ENCODE measurements around the gene SLC38A3.

Gene SLC38A3

DNA sequence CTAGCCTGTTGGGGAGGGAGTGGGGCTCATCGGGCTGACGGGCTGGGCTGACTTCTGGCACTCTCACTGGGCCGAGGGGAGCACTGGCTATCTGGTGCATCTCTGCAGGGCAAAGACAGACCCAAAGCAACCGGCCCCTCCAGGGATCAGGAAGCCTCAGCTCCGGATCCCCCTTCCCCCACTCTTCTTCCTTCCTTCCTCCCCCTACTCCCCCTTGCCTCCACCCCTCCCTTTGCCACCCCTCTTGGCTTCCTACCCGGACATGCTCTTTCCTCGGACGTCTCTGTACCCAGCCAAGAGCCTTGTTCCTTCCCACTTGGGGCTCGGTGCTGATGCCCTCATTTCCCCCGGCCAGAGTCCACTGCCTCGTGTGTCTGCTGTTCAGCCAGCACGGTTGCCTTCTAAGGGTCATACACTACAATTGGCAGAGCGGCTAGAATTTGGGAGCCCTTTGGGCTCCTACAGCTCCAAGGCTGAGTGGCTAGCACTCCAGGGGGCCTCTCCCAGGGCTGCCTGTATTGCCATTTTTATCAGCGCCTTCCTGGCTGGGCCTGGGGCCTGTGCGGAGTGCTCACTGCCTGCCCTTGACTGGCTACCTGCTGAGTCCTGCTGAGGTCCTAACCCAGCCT lies 39.0 kb upstream of the SLC38A3 start:
- Mint-ChIP-seq H3K36me3 (no peaks in the 10 kb centered on the region), H3K27ac (no peak overlapping the region), H3K9me3 (ENCODE audit: low read depth) (no peaks in the 10 kb centered on the region), H3K27me3 (no peaks in the 10 kb centered on the region), H3K4me3 (no peak overlapping the region), H3K4me1 (ENCODE audit: low read depth) (no peaks in the 10 kb centered on the region)

- Mint-ChIP-seq H3K4me1 (ENCODE audit: low read depth) (no peaks in the 10 kb centered on the region), H3K27me3 (no peaks in the 10 kb centered on the region), H3K9me3 (ENCODE audit: low read depth) (no peaks in the 10 kb centered on the region), H3K27ac (no peak overlapping the region), H3K4me3 (no peak overlapping the region), H3K36me3 (no peaks in the 10 kb centered on the region)
Observed at GRCh38 chr3:50166620-50167019, 38.5 kb upstream of the SLC38A3 start.

- H3K27ac Mint-ChIP-seq = no peak overlapping the region
- H3K9me3 Mint-ChIP-seq (ENCODE audit: low read depth) = no peaks in the 10 kb centered on the region
- no peak overlapping the region for H3K4me3 Mint-ChIP-seq
- H3K27me3 Mint-ChIP-seq = no peaks in the 10 kb centered on the region
- no peaks in the 10 kb centered on the region for H3K36me3 Mint-ChIP-seq
- H3K4me1 Mint-ChIP-seq (ENCODE audit: low read depth) = no peaks in the 10 kb centered on the region
Observed at GRCh38 chr3:50167069-50167840, 37.8 kb upstream of the SLC38A3 start.

GRCh38 chr3:50167841-50168209 lies 37.2 kb upstream of the SLC38A3 start:
- no peaks in the 10 kb centered on the region for H3K9me3 Mint-ChIP-seq (ENCODE audit: low read depth)
- H3K27me3 Mint-ChIP-seq = no peaks in the 10 kb centered on the region
- no peaks in the 10 kb centered on the region for H3K4me1 Mint-ChIP-seq (ENCODE audit: low read depth)
- H3K27ac Mint-ChIP-seq = no peak overlapping the region
- no peaks in the 10 kb centered on the region for H3K36me3 Mint-ChIP-seq
- H3K4me3 Mint-ChIP-seq = no peak overlapping the region

DNA sequence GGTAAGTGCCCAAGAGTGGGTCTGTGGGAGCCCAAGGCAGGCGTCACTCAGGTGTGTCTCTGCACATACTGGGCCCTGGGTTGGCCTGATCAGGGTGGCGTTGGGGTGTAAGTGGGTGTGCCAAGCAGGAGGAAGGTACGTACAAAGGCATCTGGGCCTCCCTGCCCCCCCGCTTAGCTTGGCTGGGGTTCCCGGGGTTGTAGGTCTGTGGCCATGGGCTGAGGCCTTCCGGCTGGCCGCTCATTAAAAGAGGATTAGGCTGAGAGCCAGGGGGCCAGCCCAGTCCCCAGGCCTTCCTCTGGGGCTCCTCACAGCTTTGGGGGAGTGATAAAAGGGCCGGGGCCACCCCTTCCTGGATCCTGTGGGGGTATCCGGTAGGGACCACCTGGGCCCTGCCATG lies 36.7 kb upstream of the SLC38A3 start:
- Mint-ChIP-seq H3K36me3 (no peaks in the 10 kb centered on the region), H3K4me3 (no peak overlapping the region), H3K27ac (no peak overlapping the region), H3K4me1 (ENCODE audit: low read depth) (peaks cover under 1% of the 10 kb centered on the region), H3K27me3 (no peaks in the 10 kb centered on the region), H3K9me3 (ENCODE audit: low read depth) (no peaks in the 10 kb centered on the region)

DNA sequence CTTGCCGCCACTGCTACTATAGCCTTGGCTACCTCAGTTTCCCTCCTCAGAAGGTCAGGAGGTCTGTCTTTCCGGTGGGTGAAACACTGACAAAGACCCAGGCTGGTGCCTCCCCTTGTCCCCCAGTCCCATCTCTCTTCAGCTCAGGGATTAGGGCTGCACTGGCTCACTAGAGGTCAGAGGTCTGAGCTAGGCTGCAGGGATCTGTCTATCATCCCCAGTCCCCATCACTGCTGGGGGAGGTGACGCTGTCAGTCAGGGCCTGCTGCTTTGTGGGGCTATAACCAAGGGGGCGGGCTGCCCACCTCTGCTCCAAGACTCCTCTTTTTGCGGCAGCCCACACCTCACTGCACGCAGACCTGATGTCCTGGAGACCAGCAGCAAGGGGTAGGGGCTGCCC lies 36.3 kb upstream of the SLC38A3 start:
- no peak overlapping the region for H3K27ac Mint-ChIP-seq
- H3K4me3 Mint-ChIP-seq = no peak overlapping the region
- H3K27me3 Mint-ChIP-seq = no peaks in the 10 kb centered on the region
- no peaks in the 10 kb centered on the region for H3K9me3 Mint-ChIP-seq (ENCODE audit: low read depth)
- peaks cover 2% of the 10 kb centered on the region for H3K4me1 Mint-ChIP-seq (ENCODE audit: low read depth)
- no peaks in the 10 kb centered on the region for H3K36me3 Mint-ChIP-seq

DNA sequence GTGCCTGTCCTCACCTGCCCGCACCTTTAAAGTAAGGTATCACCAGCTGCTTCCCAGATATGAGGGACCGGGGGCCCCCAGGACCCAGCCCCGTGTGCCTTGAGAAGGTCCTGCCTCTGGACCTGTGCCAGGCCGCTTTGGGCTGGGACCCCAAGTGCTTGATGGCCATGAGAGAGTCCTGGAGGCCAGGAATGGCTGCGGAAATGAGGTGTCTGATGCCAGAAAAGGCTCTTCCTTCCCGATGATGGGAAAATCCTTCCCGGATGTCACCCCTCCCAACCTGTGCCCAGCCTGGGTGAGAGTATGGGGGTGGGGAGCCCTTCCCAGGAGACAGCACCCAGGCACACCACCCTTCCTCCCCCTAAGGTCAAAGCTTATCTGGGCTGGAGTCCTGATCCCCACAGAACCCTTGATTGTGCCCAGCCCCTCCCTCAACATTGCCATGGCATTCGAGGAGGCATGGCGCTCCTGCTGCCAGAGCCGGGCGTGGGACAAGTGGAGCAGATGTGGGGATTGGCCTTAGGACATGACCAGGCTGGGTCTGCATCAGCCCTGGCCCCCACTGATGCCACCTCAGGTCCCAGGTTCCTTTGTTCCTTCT lies 35.7 kb upstream of the SLC38A3 start:
- H3K4me1 Mint-ChIP-seq (ENCODE audit: low read depth) = peaks cover 2% of the 10 kb centered on the region
- no peak overlapping the region for H3K27ac Mint-ChIP-seq
- H3K9me3 Mint-ChIP-seq (ENCODE audit: low read depth) = no peaks in the 10 kb centered on the region
- no peak overlapping the region for H3K4me3 Mint-ChIP-seq
- H3K36me3 Mint-ChIP-seq = no peaks in the 10 kb centered on the region
- H3K27me3 Mint-ChIP-seq = no peaks in the 10 kb centered on the region

DNA sequence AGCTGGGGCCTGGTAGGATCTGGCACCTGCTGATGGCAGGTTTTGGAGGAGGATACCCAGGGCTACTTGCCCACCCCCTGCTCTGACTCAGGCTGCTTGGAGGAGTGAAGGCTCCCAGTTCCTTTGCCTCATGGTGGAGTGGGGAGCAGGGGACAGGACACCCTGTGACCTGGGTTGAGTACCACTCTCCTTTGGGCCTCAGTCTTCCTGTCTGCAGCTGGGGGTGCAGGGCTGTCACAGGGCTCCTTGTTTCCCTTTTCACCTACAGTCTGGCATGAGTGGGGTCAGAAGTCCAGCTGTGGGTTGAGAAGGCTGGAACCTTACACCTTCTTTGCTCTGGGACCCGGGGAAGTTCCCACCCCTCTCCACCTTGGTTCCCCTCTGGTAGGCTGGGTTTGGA lies 35.2 kb upstream of the SLC38A3 start:
- no peak overlapping the region for H3K4me3 Mint-ChIP-seq
- H3K27ac Mint-ChIP-seq = no peak overlapping the region
- no peaks in the 10 kb centered on the region for H3K36me3 Mint-ChIP-seq
- no peaks in the 10 kb centered on the region for H3K9me3 Mint-ChIP-seq (ENCODE audit: low read depth)
- no peaks in the 10 kb centered on the region for H3K27me3 Mint-ChIP-seq
- peaks cover 2% of the 10 kb centered on the region for H3K4me1 Mint-ChIP-seq (ENCODE audit: low read depth)

DNA sequence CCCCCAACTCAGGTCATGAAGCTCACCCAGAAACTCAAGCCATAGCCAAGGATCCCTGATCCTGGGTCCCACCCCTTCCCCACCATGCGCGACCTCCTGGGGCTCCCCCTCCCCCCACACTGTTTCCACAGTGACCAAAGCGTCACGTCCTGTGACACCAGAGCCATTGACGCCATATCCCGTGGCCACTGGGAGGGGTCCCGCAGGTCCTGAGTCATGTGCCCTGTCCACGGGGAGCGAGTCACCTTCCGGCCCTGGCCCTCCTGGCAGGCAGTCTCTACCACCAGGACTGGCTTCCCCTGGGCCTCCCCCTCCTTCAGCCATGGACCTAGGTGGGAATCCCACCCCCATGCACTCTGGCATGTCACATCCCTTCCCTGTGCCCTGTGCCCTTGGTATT lies 34.4 kb upstream of the SLC38A3 start:
- no peaks in the 10 kb centered on the region for H3K27me3 Mint-ChIP-seq
- H3K27ac Mint-ChIP-seq = no peak overlapping the region
- H3K4me3 Mint-ChIP-seq = no peak overlapping the region
- H3K4me1 Mint-ChIP-seq (ENCODE audit: low read depth) = peaks cover 2% of the 10 kb centered on the region
- H3K36me3 Mint-ChIP-seq = no peaks in the 10 kb centered on the region
- no peaks in the 10 kb centered on the region for H3K9me3 Mint-ChIP-seq (ENCODE audit: low read depth)

DNA sequence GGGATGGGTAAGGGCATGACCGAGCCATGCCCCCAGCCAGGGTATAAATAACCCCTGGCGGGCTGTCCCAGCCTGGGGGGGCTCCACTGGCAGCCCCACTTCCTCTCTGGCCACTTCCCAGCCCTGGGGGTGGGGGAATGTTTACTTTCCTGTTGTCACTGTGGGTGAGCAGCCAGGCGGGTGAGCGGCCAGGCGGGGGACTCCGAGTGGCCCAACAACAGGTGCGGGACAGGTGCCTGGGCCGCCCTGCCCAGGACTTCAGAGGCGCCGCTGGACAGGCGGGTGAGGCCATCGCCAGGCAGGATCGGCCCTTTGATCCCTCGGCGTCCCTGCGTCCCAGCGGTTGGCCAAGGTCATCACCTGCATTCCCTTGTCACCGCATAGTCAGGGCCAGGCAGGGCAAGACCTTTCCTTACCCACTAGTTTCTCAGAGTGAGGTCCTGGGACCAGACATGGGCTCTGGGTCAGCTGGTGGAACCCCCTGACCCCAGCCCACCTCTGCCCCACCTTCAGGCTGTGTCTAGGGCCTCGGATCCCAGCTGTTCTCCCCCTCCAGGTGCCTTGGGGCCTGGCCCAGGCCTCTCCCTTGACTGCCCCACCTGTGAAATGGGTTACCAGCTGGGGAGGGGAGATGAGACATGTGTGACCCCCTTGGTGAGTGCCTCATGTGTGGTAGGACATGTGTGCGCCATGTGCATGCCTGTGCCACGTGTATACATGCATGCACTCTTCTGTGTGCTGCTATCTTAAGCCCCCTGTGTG lies 33.4 kb upstream of the SLC38A3 start:
- Mint-ChIP-seq H3K36me3 (no peaks in the 10 kb centered on the region), H3K4me1 (ENCODE audit: low read depth) (peaks cover 2% of the 10 kb centered on the region), H3K27me3 (no peaks in the 10 kb centered on the region)

DNA sequence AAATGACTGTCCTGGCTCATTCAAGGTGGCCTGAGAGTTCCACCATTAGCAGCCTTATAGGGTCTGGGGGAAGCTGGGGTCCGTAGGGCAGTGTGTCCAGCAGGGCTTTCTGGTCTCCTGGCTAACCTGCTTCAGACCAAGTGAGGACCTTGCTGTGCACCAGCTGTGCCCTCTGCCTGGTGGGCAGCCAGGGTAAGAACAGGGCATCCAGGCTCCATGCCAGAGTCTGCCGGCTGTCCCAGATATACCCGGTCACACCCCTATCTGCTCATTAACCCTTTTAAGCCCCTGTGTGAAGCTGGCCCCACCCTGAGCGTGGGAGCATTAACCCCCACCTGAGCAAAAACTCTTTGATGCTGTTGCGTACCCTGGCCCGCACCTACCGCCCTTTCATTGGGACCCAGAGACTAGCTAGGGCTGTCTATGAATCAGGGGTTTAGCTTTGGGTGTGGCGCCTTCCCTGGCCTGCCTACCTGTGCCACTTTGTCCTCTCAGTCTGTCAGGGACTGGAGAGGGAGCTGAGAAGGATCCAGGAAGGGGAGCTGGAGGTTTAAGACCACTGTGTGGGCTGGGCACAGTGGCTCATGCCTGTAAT lies 32.3 kb upstream of the SLC38A3 start:
- Mint-ChIP-seq H3K9me3 (ENCODE audit: low read depth) (no peaks in the 10 kb centered on the region), H3K27me3 (no peaks in the 10 kb centered on the region), H3K4me3 (no peak overlapping the region), H3K27ac (no peak overlapping the region), H3K36me3 (no peaks in the 10 kb centered on the region), H3K4me1 (ENCODE audit: low read depth) (peaks cover 2% of the 10 kb centered on the region)

More for the DNA sequence above, 33.4 kb upstream of the SLC38A3 start:
- Mint-ChIP-seq H3K27ac (no peak overlapping the region), H3K9me3 (ENCODE audit: low read depth) (no peaks in the 10 kb centered on the region), H3K4me3 (no peak overlapping the region)

GRCh38 chr3:50173685-50174516 lies 31.2 kb upstream of the SLC38A3 start:
- Mint-ChIP-seq H3K27me3 (no peaks in the 10 kb centered on the region), H3K4me3 (no peak overlapping the region), H3K4me1 (ENCODE audit: low read depth) (peaks cover 2% of the 10 kb centered on the region), H3K36me3 (no peaks in the 10 kb centered on the region), H3K9me3 (ENCODE audit: low read depth) (no peaks in the 10 kb centered on the region), H3K27ac (no peak overlapping the region)

GRCh38 chr3:50174517-50174895 lies 30.6 kb upstream of the SLC38A3 start:
- peaks cover 2% of the 10 kb centered on the region for H3K4me1 Mint-ChIP-seq (ENCODE audit: low read depth)
- no peak overlapping the region for H3K27ac Mint-ChIP-seq
- no peaks in the 10 kb centered on the region for H3K27me3 Mint-ChIP-seq
- no peaks in the 10 kb centered on the region for H3K36me3 Mint-ChIP-seq
- no peak overlapping the region for H3K4me3 Mint-ChIP-seq
- H3K9me3 Mint-ChIP-seq (ENCODE audit: low read depth) = no peaks in the 10 kb centered on the region

DNA sequence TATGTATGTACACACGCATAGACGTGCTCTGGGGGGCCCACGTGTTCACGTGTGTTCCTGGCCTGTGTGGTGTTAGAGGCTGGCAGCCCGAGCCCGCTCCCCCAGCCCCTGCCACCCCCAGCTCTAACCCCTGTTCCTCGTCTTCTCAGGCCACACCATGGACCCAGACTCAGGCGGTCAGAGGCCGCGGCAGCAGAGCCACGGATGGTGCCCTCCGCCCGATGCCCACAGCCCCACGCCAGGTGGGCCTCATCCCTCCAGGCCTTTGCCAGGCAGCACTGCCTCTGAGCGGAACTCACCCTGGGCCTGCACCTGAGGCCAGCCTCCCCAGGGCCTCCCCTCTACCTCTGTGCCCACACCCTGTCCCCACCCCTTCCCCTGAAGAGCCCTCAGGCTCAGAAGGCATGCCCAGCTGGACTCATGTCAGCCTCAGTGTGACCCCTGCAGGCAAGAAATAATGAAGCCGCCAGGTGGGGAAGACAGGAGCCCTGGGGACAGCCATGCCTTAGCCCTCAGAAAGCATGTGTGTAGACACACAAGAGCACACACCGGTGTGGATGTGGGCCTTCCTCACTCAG lies 30.0 kb upstream of the SLC38A3 start:
- Mint-ChIP-seq H3K4me3 (no peak overlapping the region), H3K36me3 (no peaks in the 10 kb centered on the region), H3K9me3 (ENCODE audit: low read depth) (no peaks in the 10 kb centered on the region), H3K27ac (no peak overlapping the region), H3K27me3 (no peaks in the 10 kb centered on the region), H3K4me1 (ENCODE audit: low read depth) (peaks cover 2% of the 10 kb centered on the region)
